LNCAP (cell line): ENCODE data around the gene CRISPLD2.

Experiments
- CTCF ChIP-seq: fragments of 450-650 bp; IDR thresholded peaks from 2 replicates; pipeline ENCODE4 v1.5.1; 2017; ENCODE audit warnings: mild to moderate bottlenecking

Gene CRISPLD2

GRCh38 chr16:84818133-84818532, 1.7 kb upstream of the CRISPLD2 start:
- TF ChIP-seq CTCF = no peak

- TF ChIP-seq CTCF = no peak
Observed at GRCh38 chr16:84818989-84819643, 669 bp upstream of the CRISPLD2 start.

- TF ChIP-seq CTCF = no peak
Observed at GRCh38 chr16:84820305-84820684, 510 bp downstream of the CRISPLD2 start.

GRCh38 chr16:84820771-84821170, 986 bp downstream of the CRISPLD2 start:
- TF ChIP-seq CTCF = no peak

GRCh38 chr16:84821179-84821578, 1.4 kb downstream of the CRISPLD2 start:
- TF ChIP-seq CTCF = no peak

- TF ChIP-seq CTCF = no peak
Observed at GRCh38 chr16:84821728-84822689, 2.2 kb downstream of the CRISPLD2 start.

- no peak for TF ChIP-seq CTCF
Observed at GRCh38 chr16:84822990-84823389, 3.2 kb downstream of the CRISPLD2 start.
